Activated CD4-positive, alpha-beta T cell treated with anti-CD3 and anti-CD28 coated beads for 4 hours (primary cell): Measurements from ENCODE around the gene ACKR3.

Source experiments
- DNase-seq, 2 donors: peaks; one replicate each; pipeline ENCODE4 v3.0.0-alpha.2; 2020

Gene ACKR3

DNA sequence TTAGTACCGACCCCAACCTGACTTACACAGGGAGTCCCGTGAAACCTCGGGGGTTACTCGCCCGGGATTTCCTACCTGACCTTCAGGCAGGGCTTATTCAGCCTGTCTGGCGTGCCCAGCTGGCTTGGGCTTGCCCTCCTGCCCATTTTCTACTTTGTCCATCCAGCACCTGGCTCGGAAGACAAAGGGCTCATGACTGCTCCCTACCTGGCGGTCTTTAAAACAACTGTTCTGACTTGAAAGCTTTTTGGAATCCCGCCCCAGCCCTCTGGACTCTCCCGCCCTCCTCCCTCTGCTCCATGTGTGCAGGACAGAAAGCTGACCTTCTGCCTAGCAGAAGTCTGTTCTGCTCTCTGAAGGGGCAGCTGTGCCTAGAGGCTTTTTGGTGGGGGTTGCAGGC lies 43.1 kb downstream of the ACKR3 start:
- no peak for DNase-seq

DNA sequence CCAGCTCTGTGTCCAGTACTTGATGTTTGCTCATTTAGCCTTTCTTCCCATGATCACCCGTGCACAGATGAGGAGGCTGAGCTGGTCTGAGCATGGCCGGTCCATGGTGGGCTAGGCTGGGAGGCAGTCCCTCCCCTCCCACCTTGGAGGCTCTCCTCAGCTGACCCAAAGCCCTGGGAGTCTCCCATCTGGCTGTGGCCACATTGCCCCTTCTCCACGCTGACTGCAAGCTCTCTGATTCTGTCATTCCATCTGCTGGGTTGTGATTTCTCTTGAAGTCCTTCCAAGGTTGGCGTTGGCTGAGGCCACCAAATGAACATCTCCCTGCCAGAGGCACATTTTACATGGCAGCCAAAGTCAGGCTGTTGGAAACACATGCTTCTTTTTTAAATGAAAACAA lies 44.0 kb downstream of the ACKR3 start:
- no peak for DNase-seq

DNA sequence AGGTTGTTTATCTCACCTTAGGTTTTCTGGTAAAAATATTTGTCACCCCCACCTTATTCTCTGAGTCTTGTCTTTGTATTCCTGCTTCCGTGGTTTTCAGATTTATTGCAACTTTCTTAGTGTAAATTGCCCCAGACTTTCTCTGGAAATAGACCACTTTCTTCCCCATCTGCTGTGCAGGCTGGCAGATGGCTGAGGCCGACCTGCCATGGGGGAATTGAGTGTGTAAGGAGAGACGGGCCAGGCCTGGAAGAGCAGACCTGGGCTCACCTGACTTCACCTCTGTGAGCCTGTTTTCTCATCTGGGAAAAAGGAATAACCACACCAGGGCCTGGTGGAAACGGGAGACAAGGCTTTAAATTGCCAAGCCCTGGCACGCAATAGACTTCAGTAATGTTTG lies 44.9 kb downstream of the ACKR3 start:
- DNase-seq: no peak

DNA sequence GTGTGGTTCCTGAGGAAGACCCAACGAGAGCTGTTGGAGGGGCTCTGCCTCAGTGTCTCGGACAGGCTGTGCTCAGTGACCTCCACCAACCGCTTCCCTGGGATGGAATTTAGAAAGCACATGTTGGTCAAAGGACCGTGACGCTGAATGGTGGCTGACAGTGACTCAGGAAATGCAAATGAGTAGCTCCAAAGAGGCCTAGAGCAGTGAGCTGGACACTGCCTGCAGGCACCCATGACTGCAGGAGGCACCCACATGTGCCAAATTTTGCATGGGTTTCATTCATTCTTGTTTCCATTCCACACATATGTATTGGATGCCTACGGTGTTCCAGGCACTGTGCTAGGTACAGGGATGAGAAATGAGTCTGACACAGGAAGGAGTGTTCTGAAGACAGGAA lies 46.4 kb downstream of the ACKR3 start:
- no peak for DNase-seq

DNA sequence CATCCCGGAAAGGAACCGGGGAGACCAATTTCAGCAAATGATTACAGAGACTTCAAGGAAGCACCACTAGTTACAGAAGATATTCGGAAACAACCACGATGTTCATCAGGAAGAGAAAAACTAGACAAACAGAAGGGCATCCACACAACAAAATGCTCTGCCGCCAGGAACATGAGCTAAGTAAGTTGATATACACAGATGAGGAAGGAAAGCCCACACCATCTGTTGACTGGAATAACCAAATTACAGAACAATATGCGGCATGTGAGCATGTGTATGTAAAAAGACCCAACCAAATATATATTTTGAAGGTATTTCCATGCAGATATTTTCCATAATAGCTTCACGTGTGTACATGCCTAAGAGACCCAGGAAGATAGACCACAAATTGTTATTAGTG lies 47.0 kb downstream of the ACKR3 start:
- no peak for DNase-seq

DNA sequence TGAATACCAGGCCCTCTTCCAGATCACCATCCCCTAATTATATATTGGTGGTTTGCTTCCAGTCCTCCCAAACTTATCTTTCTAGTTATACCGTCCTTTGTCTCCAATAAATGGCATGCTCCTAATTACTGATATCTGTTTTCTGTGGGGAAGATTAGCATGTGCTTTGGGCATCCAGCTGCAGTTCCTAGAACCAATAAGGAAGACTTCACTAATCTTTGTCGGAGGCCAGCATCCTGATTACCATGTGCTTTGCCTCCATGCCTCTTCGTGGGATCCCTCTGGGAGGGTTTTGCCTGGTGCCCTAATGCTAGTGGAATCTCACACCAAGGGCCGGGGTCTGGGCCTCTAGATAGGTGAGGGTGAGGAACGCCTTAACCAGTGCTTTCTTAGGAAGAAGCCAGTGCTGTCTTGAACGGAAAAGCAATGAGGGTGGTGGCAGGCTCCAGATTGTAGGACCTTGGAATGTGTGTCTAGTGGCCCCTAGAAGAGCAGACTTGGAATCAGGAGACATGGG lies 47.7 kb downstream of the ACKR3 start:
- DNase-seq: no peak

DNA sequence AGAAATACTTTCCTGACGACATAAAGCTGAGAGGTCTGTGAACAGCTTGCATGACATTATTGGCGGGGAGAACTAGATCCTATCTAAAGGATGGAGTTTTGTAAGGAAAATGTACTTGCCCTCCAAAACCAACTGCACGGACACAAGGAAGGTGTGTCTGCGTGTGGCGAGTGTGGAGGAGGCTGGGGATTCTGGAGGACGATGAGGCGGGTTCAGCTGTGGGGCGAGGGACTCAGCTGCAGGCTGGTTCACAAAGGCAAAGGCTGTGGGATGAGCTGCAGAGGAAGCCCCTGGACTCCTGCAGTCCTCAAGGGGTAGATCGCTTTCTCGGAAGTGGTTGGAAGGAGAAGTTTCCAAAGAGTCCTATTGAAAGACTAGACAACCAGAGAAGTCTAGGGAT lies 48.2 kb downstream of the ACKR3 start:
- DNase-seq: no peak

DNA sequence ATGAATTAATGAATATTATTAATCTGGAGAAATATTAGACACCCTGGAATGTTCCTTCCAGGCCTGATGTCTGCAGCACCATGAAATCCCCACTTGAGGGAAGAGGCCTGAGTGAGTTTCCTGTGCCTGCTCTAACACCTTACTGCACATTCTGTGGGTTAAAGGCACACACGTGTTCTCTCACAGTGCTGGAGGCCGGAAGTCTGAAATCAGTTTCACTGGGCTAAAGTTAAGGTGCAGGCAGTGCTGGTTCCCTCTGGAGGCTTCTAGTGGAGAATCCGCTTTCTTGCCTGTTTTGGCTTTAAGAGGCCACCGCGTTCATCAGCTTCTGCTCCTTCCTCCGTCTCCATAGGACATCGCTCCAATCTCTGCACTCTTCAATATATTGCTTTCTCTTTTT lies 48.7 kb downstream of the ACKR3 start:
- no peak for DNase-seq

DNA sequence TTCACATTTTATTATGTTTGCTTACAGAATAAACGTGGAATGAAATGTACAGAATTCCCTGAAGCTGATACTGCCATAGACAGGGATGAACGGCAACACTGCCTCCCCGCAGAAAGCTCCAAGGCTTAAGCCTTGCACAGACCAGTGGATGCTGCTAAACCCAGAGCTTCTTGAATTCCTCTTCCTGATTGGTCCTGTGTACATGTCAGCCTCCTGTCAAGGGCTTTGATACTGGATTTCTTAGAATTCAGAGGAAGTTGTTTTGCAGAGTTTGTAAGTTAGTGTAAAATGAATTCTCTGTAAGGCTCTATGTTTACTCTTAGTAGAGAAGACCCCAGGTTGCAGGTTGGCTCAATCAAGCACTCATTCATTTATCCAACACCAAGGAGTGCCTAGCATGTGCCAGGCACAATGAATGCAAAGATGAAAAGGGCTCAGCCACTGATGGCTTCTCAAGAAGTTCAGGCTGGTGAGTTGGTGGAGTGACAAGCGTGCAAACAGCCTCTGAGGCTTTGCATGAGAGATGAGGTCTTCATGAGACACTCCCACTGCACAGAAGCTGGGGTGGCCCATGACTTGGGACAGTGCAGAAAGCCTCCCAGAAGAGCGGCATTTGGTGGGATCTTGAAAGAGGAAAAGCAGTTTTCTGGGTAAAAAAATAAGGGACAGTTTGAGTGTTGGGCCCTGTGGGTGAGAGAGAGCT lies 50.4 kb downstream of the ACKR3 start:
- no peak for DNase-seq

DNA sequence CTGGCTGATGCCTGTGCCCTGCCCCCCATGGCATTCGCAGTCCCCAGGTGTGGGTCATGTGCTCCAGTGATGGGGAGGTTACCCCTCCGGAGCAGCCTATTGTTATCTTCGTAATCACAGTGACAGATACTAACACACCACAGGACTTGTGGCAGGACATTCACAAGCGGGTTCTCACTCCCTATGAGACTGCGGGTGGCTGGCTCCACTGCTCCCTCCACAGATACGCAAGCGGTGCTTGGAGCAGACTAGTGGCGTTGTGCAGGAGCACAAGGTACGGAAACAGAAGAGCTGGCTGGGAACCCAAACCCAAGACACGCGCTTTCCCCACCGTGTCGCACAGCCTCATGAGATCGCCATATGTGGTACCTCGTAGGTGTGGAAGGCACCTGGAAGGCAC lies 52.2 kb downstream of the ACKR3 start:
- DNase-seq: no peak

DNA sequence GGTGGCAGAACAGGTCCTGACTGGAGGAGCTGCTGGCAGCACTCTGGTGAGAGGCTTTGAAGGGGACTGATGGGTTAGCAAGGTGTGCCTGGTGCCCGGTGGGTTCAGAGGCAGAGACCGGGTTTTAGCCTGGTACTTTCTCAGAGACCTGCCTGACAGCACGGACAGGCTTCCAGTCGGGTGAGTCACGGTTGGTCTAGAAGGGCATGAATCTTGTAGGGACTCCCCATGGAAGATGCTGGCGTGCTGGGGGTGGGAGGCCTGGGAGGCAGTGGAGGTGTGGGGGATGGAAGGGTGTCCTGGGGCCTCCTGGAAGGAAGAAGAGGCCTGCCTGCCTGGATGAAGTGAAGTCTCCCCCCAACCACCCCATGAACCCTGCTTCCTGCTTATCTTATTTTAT lies 52.6 kb downstream of the ACKR3 start:
- DNase-seq: no peak

DNA sequence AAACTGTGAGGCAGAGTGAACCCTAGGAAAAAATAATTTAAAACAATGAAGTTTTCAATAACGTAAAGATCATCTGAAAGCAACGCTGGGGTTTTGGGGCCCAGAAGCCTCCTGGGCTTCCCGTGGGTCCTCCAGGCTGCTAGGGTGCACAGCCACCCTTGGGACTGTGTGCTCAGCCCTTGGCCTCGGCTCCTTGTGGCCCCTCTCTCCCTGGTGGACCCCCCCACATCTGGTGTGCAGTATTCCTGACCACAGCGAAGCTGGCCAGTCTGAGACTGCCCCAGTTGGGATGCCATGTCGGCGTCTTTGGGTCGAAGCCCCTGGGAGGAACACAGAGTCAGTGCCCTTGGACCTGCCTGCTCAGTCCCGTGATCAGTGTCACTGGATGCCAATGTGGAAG lies 53.0 kb downstream of the ACKR3 start:
- no peak for DNase-seq

DNA sequence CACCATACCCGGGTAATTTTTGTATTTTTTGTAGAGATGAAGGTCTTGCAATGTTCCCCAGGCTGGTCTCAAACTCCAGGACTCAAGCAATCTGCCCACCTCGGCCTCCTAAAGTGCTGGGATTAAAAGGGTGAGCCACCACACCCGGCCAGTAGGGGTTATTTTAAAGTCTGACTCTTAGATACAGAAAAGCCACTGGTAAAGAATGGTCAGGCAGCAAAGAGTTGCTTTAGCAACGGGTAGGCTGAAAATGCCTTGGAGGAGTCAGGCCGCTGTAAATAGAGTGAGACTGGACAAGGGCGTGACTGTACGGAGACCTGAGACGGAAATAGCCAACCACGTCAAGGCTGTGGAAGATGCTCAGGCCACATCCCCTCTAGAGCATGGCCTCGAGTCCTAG lies 54.2 kb downstream of the ACKR3 start:
- no peak for DNase-seq

DNA sequence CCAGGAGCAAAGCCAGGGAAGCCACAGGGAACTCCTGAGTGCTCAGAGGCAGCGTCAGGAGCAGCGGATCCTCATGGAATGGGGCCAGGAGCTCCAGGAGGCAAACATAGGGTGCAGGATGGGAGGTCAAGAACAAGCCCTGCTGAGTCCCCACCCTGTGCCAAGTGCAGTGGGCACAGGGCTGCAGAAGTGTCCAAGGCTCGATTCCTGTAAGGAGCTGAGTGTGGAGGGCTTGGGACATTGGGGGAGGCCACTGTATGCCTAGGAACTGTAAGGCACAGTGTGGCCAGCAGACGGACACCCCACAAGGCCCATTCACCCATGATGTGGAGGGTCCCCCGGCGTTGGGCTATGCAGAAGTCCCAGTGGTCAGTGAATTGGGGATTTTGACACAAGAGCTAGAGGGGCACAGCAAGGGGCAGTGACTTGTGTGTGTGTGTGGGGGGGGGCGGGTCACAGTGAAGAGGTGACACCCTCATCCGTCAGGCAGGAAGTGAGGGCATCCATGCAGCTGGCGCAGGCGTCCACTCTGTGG lies 55.6 kb downstream of the ACKR3 start:
- DNase-seq: no peak

DNA sequence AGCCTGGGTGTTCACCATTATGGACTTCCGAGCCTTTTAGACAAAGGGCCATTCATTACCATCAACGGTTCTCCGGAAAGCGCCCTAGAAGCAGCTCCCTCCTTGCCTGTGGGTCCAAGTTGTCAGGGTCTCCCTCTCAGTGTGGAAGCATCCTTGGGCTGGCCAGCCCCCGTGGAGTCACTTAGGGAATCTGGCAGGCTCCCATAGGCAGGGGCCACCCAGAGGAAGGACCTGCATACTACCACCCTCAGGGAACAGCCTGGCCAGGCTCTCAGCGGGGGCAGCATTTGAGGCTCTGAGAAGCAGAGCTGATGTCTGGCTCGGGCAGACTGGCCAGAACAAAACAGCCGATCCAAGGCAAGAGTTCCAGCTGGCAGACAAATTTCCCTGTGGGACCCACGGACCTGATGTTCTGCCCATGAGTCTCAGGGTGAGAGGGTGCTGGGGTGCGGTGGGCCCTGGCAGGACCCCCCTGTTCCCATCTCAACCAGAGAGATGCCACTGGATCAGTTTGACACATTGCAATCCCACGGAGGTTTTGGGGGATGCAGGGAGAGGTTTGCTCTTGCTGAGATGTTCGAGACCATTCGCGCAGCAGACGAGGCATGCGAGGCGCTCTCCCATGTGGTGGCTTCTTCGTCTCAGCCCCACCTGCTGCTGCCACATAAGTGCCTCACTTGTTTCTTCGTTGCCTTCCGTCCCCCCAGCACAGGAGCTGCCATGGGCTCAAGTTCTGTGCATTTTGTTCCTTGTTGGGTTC lies 56.9 kb downstream of the ACKR3 start:
- no peak for DNase-seq

DNA sequence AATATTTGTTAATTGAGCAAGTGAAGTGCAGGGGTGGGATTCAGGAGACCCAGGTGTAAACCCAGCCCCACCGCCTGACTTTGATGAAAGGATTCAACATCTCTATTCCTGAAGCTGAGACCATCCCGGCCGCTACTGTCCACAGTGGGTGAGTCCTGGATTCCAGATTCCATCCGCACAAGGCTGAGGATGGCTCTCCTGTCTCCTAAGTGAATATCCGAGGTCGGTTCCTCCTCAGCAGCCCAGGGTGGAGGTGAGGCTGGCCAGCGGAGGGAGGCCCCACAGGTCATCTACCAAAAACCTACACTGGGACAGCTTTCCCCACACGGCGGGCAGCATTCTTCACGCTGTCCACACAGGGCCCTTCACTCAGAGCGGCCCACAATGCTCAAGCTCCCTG lies 57.6 kb downstream of the ACKR3 start:
- no peak for DNase-seq

DNA sequence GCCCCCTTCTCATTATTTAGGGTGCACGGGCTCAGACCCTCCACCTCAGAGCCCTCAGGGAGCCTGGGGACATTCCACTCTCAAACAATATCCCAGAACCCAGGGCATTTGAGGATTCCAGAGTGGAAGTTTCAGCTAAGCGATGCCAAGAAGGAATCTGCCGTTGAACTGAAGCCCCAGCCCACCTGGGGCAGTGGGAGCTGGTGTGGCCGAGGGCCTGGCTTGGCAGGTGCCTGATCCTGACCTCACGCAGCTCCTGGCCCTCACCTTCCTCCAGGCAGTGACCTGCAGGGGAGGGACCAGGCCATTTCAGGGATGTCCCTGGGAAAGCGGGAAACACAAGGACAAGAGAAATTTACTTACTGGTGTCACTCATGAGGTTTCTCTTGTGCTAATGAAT lies 58.2 kb downstream of the ACKR3 start:
- DNase-seq: no peak

DNA sequence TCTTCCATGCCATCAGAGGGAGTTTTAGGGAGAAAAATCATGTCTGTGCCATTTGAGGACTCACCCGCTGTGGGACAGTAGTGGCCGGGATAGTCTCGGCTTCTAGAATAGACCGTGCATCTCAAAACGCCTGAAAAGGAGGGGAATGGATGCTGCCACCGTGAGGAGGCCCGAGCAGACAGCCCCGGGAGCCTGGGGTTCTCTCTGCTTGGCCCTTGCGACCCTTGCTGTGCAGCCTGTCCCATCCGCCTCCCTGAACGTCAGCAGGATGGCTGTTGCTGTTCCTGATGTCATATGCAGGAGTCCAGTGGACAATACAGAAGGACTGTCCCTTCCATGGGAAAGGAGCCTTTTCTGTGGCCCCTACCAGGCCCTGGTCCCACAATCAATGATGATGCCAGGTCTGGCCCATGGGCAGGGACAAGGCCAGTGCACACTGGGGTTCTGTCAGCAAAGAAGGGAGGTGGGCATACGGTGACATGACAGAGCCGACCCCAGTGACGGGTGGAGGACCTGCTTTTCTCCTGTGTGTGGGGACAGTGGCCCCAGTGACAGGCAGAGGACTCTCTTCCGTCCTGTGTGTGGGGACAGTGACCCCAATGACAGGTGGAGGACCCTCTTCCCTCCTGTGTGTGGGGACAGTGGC lies 58.8 kb downstream of the ACKR3 start:
- DNase-seq: no peak

DNA sequence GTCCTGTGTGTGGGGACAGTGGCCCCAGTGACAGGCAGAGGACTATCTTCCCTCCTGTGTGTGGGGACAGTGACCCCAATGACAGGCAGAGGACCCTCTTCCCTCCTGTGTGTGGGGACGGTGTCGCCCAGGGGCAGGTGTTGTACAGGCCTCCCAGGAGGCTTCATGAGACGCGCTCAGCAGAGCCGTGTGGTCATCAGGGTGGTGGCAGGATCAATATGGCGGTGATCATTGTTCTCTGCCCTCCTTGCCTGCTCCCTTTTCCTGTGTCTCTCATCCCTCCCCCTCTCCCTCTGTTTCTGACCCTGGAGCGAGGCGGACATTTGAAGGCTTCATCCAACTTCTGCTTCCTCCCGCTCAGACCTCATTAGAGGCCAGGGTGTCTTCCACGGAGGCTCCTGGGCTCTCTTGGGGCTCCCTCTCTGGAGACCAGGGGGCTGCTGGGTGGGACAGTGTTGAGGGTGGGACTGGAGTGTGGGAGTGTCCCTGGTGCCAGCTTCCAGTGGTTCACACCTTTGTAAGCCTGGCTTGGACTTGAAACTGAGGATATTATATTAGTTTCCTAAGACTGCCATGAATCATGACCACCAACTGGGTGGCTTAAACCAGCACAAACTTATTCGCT lies 59.5 kb downstream of the ACKR3 start:
- DNase-seq: no peak

DNA sequence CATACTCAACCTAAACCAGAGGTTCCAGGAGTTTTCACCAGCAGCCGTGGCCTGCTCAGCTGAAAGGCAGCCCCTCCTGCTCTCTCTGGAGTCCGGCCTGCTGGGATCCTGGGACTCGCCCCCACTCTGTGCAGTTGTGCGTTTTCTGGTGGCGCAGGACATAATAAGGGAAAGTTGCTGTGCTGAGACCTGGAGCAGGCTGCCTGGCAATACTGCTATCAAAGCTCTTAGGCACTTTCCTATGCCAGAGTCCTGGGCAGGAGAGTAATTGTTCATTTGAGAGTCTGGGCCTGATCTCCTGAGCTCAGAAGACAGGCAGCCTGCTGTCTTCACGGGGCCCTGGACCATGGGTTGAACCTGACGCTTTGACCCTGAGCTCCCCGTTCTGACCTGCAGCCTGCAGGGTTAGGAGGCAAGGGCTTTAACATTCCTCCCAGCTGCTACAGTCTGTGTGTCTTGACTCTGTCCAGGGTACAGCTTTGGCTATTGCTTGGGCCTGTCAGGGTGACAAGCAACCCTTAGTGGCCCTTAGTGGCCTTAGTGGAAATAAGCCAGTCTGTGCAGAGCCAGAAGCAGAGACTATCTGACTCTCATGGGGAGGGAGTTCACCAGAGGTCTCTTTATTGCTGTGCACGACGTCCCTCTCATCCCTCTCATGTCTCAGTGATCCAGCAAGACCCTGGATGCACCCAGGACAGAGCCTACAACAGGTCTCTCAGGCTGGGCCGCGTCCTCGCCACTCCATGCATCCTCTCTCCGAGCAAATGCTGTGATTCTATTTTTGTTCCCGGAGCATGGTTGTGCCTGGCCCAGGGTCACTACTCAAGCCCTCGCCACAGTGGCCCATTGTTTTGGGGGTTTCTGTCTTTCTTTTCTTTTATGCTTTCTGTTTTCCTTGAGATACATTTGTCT lies 60.6 kb downstream of the ACKR3 start:
- DNase-seq: no peak

DNA sequence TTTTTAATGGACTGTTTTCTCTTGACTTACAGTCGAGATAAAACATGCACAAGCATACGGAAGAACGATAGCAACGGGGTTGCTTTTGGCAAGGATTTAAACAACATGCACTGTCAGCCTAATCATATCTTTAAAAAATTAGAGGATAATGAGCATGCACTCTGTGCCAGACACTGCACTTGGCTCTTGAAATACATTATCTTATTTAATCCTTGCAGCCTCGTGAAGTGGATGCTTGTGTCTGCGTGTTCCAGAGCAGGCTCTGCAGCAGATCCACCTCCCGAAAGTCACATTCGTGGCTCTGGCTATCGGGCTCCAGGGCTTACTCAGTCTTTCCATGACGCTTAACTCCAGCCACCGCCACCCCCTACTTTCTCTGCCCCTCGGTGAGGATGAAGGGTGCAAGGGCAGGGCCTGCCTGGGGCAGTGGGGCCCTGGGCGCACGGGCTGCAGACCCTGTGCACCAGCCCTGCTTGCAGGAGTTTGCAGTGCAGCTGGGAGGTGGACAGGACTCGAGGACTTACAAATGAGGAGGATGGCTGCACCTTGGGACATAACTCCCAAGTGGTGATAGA lies 61.7 kb downstream of the ACKR3 start:
- no peak for DNase-seq

DNA sequence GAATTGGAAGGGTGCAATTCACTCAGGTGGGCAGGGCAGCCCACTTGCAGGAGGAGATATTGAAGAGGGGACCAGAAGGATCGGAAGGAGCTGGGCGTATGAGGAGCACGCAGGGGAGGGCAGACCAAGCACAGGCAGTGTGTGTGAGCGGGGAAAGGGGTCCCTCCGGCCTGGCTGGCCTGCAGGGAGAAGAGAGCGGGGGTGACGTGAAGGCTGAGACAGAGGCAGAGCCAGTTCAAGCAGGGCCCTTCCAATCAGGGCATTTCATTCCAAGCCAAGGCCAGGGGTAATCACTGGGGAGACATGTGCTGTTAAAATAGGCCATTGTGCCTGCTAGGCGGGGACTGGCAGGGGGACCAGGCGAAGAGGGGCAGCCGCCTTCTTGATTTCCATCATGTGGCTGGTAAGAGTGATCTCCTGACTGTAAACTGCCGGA lies 62.2 kb downstream of the ACKR3 start:
- no peak for DNase-seq
